D721Med (cell line): ENCODE results near the gene TLE2.

Source experiments
- DNase-seq: peaks from one replicate; pipeline ENCODE4 v3.0.0; 2011; ENCODE audit warnings: low spot score; ENCODE audit not compliant: insufficient read length
- FAIRE-seq: peaks from 2 replicates; lab custom pipeline; 2011; peaks lifted over from hg19 to GRCh38; lab: Jason Lieb, UNC
- CTCF ChIP-seq: IDR thresholded peaks from 2 replicates; pipeline ENCODE4 v1.5.1; 2012; ENCODE audit warnings: mild to moderate bottlenecking, control low read depth; ENCODE audit not compliant: insufficient read depth; ENCODE audit errors: missing control alignments

The TLE2 gene

GRCh38 chr19:2981898-2982297, 47.2 kb downstream of the TLE2 start:
- TF ChIP-seq CTCF, result no peak
- DNase-seq, result no peak

GRCh38 chr19:2978772-2979171, 50.3 kb downstream of the TLE2 start:
- FAIRE-seq (no peak), DNase-seq (no peak)
- no peak for TF ChIP-seq CTCF

More at GRCh38 chr19:2981898-2982297, 47.2 kb downstream of the TLE2 start:
- no peak for FAIRE-seq

- DNase-seq (no peak), FAIRE-seq (no peak)
- TF ChIP-seq CTCF, result no peak
These were observed 50.8 kb downstream of the TLE2 start for GRCh38 chr19:2978166-2978767.

GRCh38 chr19:2977746-2978138, 51.3 kb downstream of the TLE2 start:
- no peak for DNase-seq
- no peak for FAIRE-seq

GRCh38 chr19:2977001-2977745, 51.9 kb downstream of the TLE2 start, which contains the start of gene TLE6:
TSS of gene TLE6 (plus strand) at chr19:2977564. CDS start at chr19:2978234, 670 bp downstream.
- FAIRE-seq (no peak), DNase-seq (peak; percentile 96)
- TF ChIP-seq CTCF, result no peak

More at GRCh38 chr19:2977746-2978138, 51.3 kb downstream of the TLE2 start:
- TF ChIP-seq CTCF, result no peak

GRCh38 chr19:2976609-2977000, 52.5 kb downstream of the TLE2 start:
- TF ChIP-seq CTCF, result no peak
- DNase-seq, result no peak
- FAIRE-seq, result no peak
